ENCODE measurements around the gene C14orf180.
"Not testable (repeated sequence)": the region's sequence is repeated elsewhere in the genome, so short reads cannot be mapped to it uniquely, and the experiment has no call there.

C14orf180 gene

GRCh38 chr14:104634886-104635570, 55.5 kb downstream of the C14orf180 start:
- FAIRE-seq = no peak
- TF ChIP-seq CTCF (IDR thresholded peaks at IDR 0.05; ENCODE audit: insufficient read depth, missing control alignments) = no peak
- no peak for DNase-seq (ENCODE audit: insufficient read length, low spot score)

- no peak for TF ChIP-seq CTCF (IDR thresholded peaks at IDR 0.05; ENCODE audit: insufficient read depth, missing control alignments)
- no peak for FAIRE-seq
- DNase-seq (ENCODE audit: insufficient read length, low spot score) = no peak
Measured at GRCh38 chr14:104635717-104636116, 56.2 kb downstream of the C14orf180 start.

- no peak for FAIRE-seq
- no peak for DNase-seq (ENCODE audit: insufficient read length, low spot score)
- TF ChIP-seq CTCF (IDR thresholded peaks at IDR 0.05; ENCODE audit: insufficient read depth, missing control alignments) = no peak
Measured at GRCh38 chr14:104636131-104636530, 56.6 kb downstream of the C14orf180 start.

- not testable (repeated sequence) for DNase-seq (ENCODE audit: insufficient read length, low spot score); FAIRE-seq
Measured at GRCh38 chr14:104636846-104637545, 57.4 kb downstream of the C14orf180 start.

- FAIRE-seq = no peak
- DNase-seq (ENCODE audit: insufficient read length, low spot score) = no peak
- TF ChIP-seq CTCF (IDR thresholded peaks at IDR 0.05; ENCODE audit: insufficient read depth, missing control alignments) = no peak
Measured at GRCh38 chr14:104637546-104638003, 58.0 kb downstream of the C14orf180 start.

- no peak for DNase-seq (ENCODE audit: insufficient read length, low spot score)
- FAIRE-seq = no peak
- TF ChIP-seq CTCF (IDR thresholded peaks at IDR 0.05; ENCODE audit: insufficient read depth, missing control alignments) = no peak
Measured at GRCh38 chr14:104638190-104638589, 58.6 kb downstream of the C14orf180 start.

GRCh38 chr14:104638927-104639450, 59.4 kb downstream of the C14orf180 start:
- no peak for TF ChIP-seq CTCF (IDR thresholded peaks at IDR 0.05; ENCODE audit: insufficient read depth, missing control alignments)
- no peak for DNase-seq (ENCODE audit: insufficient read length, low spot score)
- no peak for FAIRE-seq
